Fibroblast of the aortic adventitia (primary cell): ENCODE measurements around the gene SMARCD2. TPM values are rescaled to one million over a fixed set of nuclear protein-coding genes. Genes with fewer than 3 reads are reported as not detected.
A peak's percentile ranks its signal among the peaks of the same experiment; 100 is the strongest.
"Not testable (repeated sequence)": the region's sequence is repeated elsewhere in the genome, so short reads cannot be mapped to it uniquely, and the experiment has no call there.

ENCODE experiments used
- DNase-seq: peaks from one replicate; pipeline ENCODE4 v3.0.0-alpha.2; 2010; ENCODE audit warnings: low read depth
- H3K4me3 ChIP-seq: 2 replicates; pipeline ENCODE4 v1.5.1; 2011; ENCODE audit warnings: low read depth, mild to moderate bottlenecking, control low read depth, low read length, moderate library complexity
- CTCF ChIP-seq: IDR thresholded peaks from 2 replicates; pipeline ENCODE4 v1.5.1; 2011; ENCODE audit warnings: mild to moderate bottlenecking, low read length, control low read depth, inconsistent platforms; ENCODE audit not compliant: insufficient read depth
- total RNA-seq: library from RNA; depleted of rRNA; stranded (reverse); fragments of >200 nt; gene quantifications from 2 replicates; pipeline ENCODE4 v1.2.3, GENCODE V29; 2012; ENCODE audit warnings: low replicate concordance

SMARCD2 gene
- total RNA-seq, 1 donor, result 50.1 TPM

- not testable (repeated sequence) for DNase-seq
Observed at GRCh38 chr17:63871646-63872365, 29.3 kb upstream of the SMARCD2 start.

GRCh38 chr17:63870292-63870665, 27.8 kb upstream of the SMARCD2 start:
- not testable (repeated sequence) for H3K4me3 ChIP-seq
- peak; percentile 65 for DNase-seq

More at GRCh38 chr17:63871646-63872365, 29.3 kb upstream of the SMARCD2 start:
- H3K4me3 ChIP-seq, result not testable (repeated sequence)

DNA sequence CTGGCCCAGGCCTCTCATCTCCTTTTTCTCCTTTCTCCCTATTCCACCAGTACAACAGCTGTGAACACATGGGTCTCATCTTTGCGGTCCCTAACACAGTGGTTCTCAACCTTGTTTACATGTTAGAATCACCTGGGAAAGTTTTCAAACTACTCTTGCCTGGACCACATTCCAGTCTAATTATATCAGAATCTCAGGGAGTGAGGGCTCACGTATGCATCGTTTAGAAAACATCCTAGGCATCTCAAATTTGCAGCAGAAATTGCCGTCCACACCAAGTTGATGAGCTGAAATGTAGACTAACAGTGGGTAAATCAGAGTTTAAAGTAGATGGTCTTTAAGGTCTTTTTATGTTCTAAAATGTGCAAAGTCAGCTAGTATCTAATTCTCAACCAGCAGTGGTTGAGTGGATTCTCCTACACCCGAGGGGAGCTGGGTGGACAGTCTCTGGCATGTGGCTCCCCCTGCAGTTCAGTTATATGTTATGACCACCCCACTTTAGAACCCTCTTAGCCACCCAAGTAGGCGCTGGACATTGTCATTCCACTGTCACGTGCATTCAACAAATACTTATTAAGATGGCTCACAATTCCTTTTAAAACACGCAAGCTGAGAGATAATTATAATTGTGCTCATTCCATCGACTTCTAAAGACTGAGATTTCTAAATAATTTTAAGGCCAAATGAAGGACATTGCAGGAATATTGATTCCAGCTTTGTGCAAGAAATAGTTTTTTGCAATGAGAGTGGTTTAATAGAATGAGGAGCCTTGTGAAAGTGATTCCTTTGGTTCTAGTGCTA, 27.2 kb upstream of the SMARCD2 start:
- TF ChIP-seq CTCF, result peak; percentile 6
- H3K4me3 ChIP-seq, result not testable (repeated sequence)
- peak; percentile 31 for DNase-seq

DNA sequence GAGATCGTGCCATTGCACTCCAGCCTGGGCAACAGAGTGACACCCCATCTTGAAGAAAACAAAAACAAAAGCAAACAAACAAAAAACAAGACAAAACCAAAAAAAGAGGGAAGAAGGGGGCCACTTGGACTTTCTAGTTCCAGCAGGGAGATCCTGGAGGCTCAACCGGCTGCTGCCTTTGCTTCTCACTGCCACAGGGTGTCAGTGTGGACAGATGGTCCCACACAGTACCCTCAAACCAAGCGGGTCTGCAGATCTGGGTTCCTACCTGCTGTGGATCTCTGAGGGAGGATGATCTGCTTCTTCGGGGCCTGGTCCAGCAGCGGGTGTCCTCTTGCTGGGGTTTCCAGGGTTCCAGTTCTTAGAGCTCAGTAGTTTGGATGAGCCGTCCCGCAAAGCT, 24.1 kb upstream of the SMARCD2 start:
- TF ChIP-seq CTCF, result peak; percentile 28
- not testable (repeated sequence) for H3K4me3 ChIP-seq, DNase-seq

DNA sequence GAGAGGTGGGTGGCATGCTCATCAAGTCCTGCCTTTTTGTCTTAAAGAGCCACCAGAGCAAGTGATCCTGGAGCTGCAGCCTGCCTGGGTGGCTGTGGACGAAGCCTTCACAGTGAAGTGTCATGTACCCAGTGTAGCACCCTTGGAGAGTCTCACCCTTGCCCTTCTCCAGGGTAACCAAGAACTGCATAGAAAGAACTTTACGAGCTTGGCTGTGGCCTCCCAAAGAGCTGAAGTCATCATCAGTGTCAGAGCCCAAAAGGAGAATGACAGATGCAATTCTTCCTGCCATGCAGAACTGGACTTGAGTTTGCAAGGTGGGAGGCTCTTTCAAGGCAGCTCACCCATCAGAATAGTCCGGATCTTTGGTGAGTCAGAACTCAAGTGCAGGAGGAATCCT, 16.8 kb upstream of the SMARCD2 start:
- DNase-seq, result no peak
- TF ChIP-seq CTCF, result no peak
- H3K4me3 ChIP-seq, result no peak overlapping the region

DNA sequence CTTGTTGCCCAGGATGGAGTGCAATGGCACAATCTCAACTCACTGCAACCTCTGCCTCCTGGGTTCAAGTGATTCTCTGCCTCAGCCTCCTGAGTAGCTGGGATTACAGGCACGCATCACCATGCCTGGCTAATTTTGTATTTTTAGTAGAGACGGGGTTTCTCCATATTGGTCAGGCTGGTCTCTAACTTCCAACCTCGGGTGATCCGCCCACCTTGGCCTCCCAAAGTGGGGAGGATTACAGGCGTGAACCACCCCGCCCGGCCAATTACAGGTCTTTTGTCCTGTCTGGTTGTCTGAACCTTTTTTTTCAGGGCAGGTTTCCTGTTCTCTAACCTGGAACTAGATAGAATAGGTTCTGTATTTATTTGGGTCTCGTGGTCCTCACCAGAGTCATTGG, 13.9 kb upstream of the SMARCD2 start:
- H3K4me3 ChIP-seq, DNase-seq: not testable (repeated sequence)

- no peak for TF ChIP-seq CTCF
- H3K4me3 ChIP-seq, result no peak overlapping the region
- no peak for DNase-seq
Observed at GRCh38 chr17:63855185-63855584, 12.7 kb upstream of the SMARCD2 start.

DNA sequence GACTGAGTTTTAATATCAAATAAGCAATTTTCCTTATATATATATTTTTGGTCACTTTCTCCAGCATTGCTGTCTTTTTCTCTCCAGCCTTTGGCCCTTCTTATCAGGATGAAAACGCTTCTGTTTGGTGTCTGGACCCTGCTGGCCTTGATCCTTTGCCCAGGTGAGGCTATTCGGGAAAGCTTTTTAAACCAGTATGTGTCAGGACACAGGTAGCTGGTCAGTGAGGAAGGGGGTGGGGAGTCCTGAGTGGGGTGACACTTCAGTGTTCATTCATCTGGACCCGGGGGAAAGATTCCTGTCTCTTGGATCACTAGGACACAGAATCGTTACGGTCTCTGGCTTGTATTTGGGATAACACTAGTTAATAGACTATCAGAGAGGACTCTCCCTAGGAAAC, 12.2 kb upstream of the SMARCD2 start:
- DNase-seq, result no peak
- no peak for TF ChIP-seq CTCF
- H3K4me3 ChIP-seq, result no peak overlapping the region
